ENCODE data around the gene STARD10. TPM values are rescaled to one million over a fixed set of nuclear protein-coding genes. Genes with fewer than 3 reads are reported as not detected.

Gene STARD10
- total and polyA plus RNA-seq, 2 donors (not counting 3 experiments of a cell fraction or from before 2014, with no cell fraction given): 16.1 to 22.5 TPM

- H3K4me3 ChIP-seq (replicated peaks in 1 of 3; ENCODE audit: insufficient read depth in 1 of 3, low read depth in 1 of 3, low read length in 3 of 3): no peak overlapping the region
- H3K9ac ChIP-seq (replicated peaks; ENCODE audit: extremely low read depth, insufficient read depth, low read length): no peak overlapping the region
- BruUV-seq (replicated peaks): no TSS peak
- H4K20me1 ChIP-seq (replicated peaks; ENCODE audit: control insufficient read depth, extremely low read depth, insufficient read depth, low read length): no peaks in the 10 kb centered on the region
- no peaks in the 10 kb centered on the region for H3K9me3 ChIP-seq (replicated peaks; ENCODE audit: control insufficient read depth, insufficient read depth, low read length)
- no peaks in the 10 kb centered on the region for H3K36me3 ChIP-seq (ENCODE audit: control insufficient read depth in 2 of 2, extremely low read depth in 1 of 2, insufficient read depth in 2 of 2, low read length in 2 of 2)
- no peak overlapping the region for H3K27ac ChIP-seq (ENCODE audit: insufficient read depth, low read depth, low read length)
- FAIRE-seq: no peak
- dilution Hi-C loops (cut with MboI; ENCODE audit: extremely low pct_ligation_motif_present, low sequenced_read_pairs): no loop called here
- no peaks in the 10 kb centered on the region for H3K79me2 ChIP-seq (ENCODE audit: control insufficient read depth, insufficient read depth, low read length)
- no peak overlapping the region for H3K4me2 ChIP-seq (ENCODE audit: insufficient read depth, low read length)
- no peaks in the 10 kb centered on the region for H3K4me1 ChIP-seq (ENCODE audit: control insufficient read depth, extremely low read depth, insufficient read depth, low read length)
- intact Hi-C loops (cut with micrococcal nuclease): no loop called here
- no peak overlapping the region for H2AFZ ChIP-seq (ENCODE audit: low read depth, low read length)
- H3K9me1 ChIP-seq (replicated peaks; ENCODE audit: control insufficient read depth, extremely low read depth, insufficient read depth, low read length): no peaks in the 10 kb centered on the region
- no peak for DNase-seq (ENCODE audit: low read depth, low spot score)
- no peak for TF ChIP-seq GATA2 (IDR thresholded peaks at IDR 0.05; ENCODE audit: insufficient read depth, insufficient read length, low read depth, low read length)
- no peak for TF ChIP-seq POLR2A (IDR thresholded peaks at IDR 0.05; ENCODE audit: low read depth, low read length)
- TF ChIP-seq MYC (IDR thresholded peaks at IDR 0.05; ENCODE audit: low read depth, low read length): no peak
- no peak for TF ChIP-seq POLR2AphosphoS5 (IDR thresholded peaks at IDR 0.05; ENCODE audit: insufficient read depth, low read depth, low read length)
- TF ChIP-seq EZH2 (IDR thresholded peaks at IDR 0.05; ENCODE audit: borderline replicate concordance, low read depth, low read length, severe bottlenecking): no peak
- TF ChIP-seq FOS (IDR thresholded peaks at IDR 0.05; ENCODE audit: borderline replicate concordance, insufficient read depth, low read length): no peak
- TF ChIP-seq, protein P1, sequence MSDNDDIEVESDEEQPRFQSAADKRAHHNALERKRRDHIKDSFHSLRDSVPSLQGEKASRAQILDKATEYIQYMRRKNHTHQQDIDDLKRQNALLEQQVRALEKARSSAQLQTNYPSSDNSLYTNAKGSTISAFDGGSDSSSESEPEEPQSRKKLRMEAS (IDR thresholded peaks at IDR 0.05; ENCODE audit: insufficient read depth, insufficient read length): no peak
- no peak for TF ChIP-seq CTCF (IDR thresholded peaks at IDR 0.05; ENCODE audit: extremely low read depth in 1 of 2, insufficient read depth in 1 of 2, low read depth in 1 of 2, low read length in 2 of 2)
- no peak for TF ChIP-seq JUN (IDR thresholded peaks at IDR 0.05; ENCODE audit: borderline replicate concordance, insufficient read depth, insufficient read length, low read depth)
- no peaks in the 10 kb centered on the region for H3K27me3 ChIP-seq (ENCODE audit: control insufficient read depth in 2 of 2, insufficient read depth in 2 of 2, low read length in 2 of 2)
- ChIA-PET CTCF (no interaction called here), POLR2A (no interaction called here)
Observed at GRCh38 chr11:72768581-72768980, 25.3 kb downstream of the STARD10 start.
